K562 (cell line): ENCODE measurements around the gene VWA7. TPM values are rescaled to one million over a fixed set of nuclear protein-coding genes. Genes with fewer than 3 reads are reported as not detected.

Experiments
- ARID1B ChIP-seq: fragments of 450-650 bp; IDR thresholded peaks from 2 replicates; pipeline ENCODE4 v1.6.1; 2016; ENCODE audit warnings: antibody characterized with exemption, mild to moderate bottlenecking, inconsistent platforms
- BCOR ChIP-seq: fragments of 450-650 bp; IDR thresholded peaks from 2 replicates; pipeline ENCODE4 v1.6.1; 2016
- BMI1 ChIP-seq: fragments of 150-350 bp; IDR thresholded peaks from 2 replicates; pipeline ENCODE4 v1.6.1; 2014; ENCODE audit warnings: low read length
- CHD1 ChIP-seq: fragments of 200-600 bp; sonication (generic); IDR thresholded peaks from one replicate; pipeline ENCODE4 v1.6.1; 2012; ENCODE audit warnings: mild to moderate bottlenecking, moderate library complexity, low read length, inconsistent platforms
- DDX20 ChIP-seq: fragments of 450-650 bp; IDR thresholded peaks from 2 replicates; pipeline ENCODE4 v1.6.1; 2016; ENCODE audit warnings: missing genetic modification characterization, low read depth, mild to moderate bottlenecking, missing compliant biosample characterization, moderate library complexity
- MAZ ChIP-seq, 2 experiments: fragments of 450-650 bp in 1 of 2; sonication (generic) in 1 of 2; formaldehyde crosslinking; IDR thresholded peaks in 1 of 2; conservative IDR thresholded peaks in 1 of 2; 2 replicates each; pipeline versions ENCODE4 v1.4.0 to v1.5.0; 2020; ENCODE audit warnings: mild to moderate bottlenecking in 1 of 2, missing genetic modification reagents in 1 of 2
- MYNN ChIP-seq, 2 experiments: sonication (generic); formaldehyde crosslinking in 1 of 2; IDR thresholded peaks; 2 replicates each; pipeline versions ENCODE4 v1.5.0 to v1.6.1; 2016 to 2020; ENCODE audit warnings: antibody characterized with exemption in 1 of 2, missing genetic modification reagents in 1 of 2
- NBN ChIP-seq: fragments of 450-650 bp; IDR thresholded peaks from 2 replicates; pipeline ENCODE4 v1.6.1; 2016; ENCODE audit warnings: low read depth, mild to moderate bottlenecking
- NFE2L1 ChIP-seq: fragments of 450-650 bp; IDR thresholded peaks from 2 replicates; pipeline ENCODE4 v1.6.1; 2016; ENCODE audit warnings: missing genetic modification characterization, low read depth, mild to moderate bottlenecking, missing compliant biosample characterization, moderate library complexity, borderline replicate concordance
- POLR2B ChIP-seq: fragments of 450-650 bp; IDR thresholded peaks from 2 replicates; pipeline ENCODE4 v1.6.1; 2018; ENCODE audit warnings: low read depth; ENCODE audit not compliant: partially characterized antibody
- RBM15 ChIP-seq: fragments of 200-400 bp; formaldehyde crosslinking; IDR thresholded peaks from 2 replicates; pipeline ENCODE4 v1.6.1; 2018; ENCODE audit warnings: mild to moderate bottlenecking, low read length, moderate library complexity; ENCODE audit not compliant: insufficient read depth
- RNF2 ChIP-seq: sonication (generic); IDR thresholded peaks from 2 replicates; pipeline ENCODE4 v1.6.1; 2016
- SAFB ChIP-seq: fragments of 200-400 bp; formaldehyde crosslinking; IDR thresholded peaks from 2 replicates; pipeline ENCODE4 v1.6.1; 2017; ENCODE audit warnings: low read depth, low read length, borderline replicate concordance
- XRCC4 ChIP-seq: IDR thresholded peaks from one replicate; pipeline ENCODE4 v1.6.1; 2011; ENCODE audit not compliant: insufficient read depth, insufficient read length; ENCODE audit errors: extremely low read depth
- ZBTB8A ChIP-seq: fragments of 450-650 bp; IDR thresholded peaks from 2 replicates; pipeline ENCODE4 v1.6.1; 2018; ENCODE audit warnings: mild to moderate bottlenecking, moderate library complexity; ENCODE audit not compliant: partially characterized antibody
- ZNF165 ChIP-seq: fragments of 250-450 bp; sonication (Bioruptor Pico); IDR thresholded peaks from 2 replicates; pipeline ENCODE4 v1.4.0; 2020; ENCODE audit warnings: borderline replicate concordance
- ZNF24 ChIP-seq: fragments of 450-650 bp; IDR thresholded peaks from 2 replicates; pipeline ENCODE4 v1.6.1; 2016
- ZNF699 ChIP-seq: fragments of 250-450 bp; sonication (Bioruptor Pico); IDR thresholded peaks from 2 replicates; pipeline ENCODE4 v1.8.0; 2021; ENCODE audit warnings: mild to moderate bottlenecking, moderate library complexity; ENCODE audit not compliant: insufficient replicate concordance
- ZNF766 ChIP-seq: fragments of 200-800 bp; sonication (Bioruptor generic); conservative IDR thresholded peaks from 2 replicates; pipeline ENCODE4 v1.6.1; 2016; ENCODE audit warnings: missing genetic modification characterization, missing compliant biosample characterization
- polyA plus RNA-seq, 8 experiments: library from polyadenylated mRNA; depleted of rRNA in 4 of 8; stranded (reverse) in 5 of 8; unstranded in 3 of 8; fragments of >200 nt; fragmentation: Nextera tagmentation in 2 of 8; fragmentation: Illumina TruSeq in 1 of 8; extraction: Ambion mirVana in 2 of 8; extraction: Trizol in 1 of 8; gene quantifications; 2 replicates each; pipeline versions ENCODE4 v1.2.1 to v1.2.3, GENCODE V29; 2011 to 2014; ENCODE audit warnings: inconsistent platforms in 1 of 8, missing spikeins in 1 of 8
- total RNA-seq, 7 experiments: library from RNA; depleted of rRNA in 6 of 7; stranded (reverse); fragments of >200 nt in 6 of 7; fragmentation: Illumina TruSeq in 2 of 7; extraction: Trizol in 2 of 7; gene quantifications; 2 replicates each; pipeline versions ENCODE4 v1.2.1 to v1.2.3, GENCODE V29; 2011 to 2021; ENCODE audit warnings: low replicate concordance in 1 of 7
- TF ChIP-seq, protein P1 (sequence below): IDR thresholded peaks from 3 replicates; pipeline ENCODE4 v1.6.1; 2011; ENCODE audit warnings: borderline replicate concordance, mild to moderate bottlenecking; ENCODE audit not compliant: insufficient read length, insufficient read depth
- TF ChIP-seq, protein P2 (sequence below): sonication (generic); formaldehyde crosslinking; IDR thresholded peaks from 2 replicates; pipeline ENCODE4 v1.9.0; 2022; ENCODE audit warnings: mild to moderate bottlenecking, missing genetic modification reagents
- TF ChIP-seq, protein P3 (sequence below): fragments of 450-650 bp; formaldehyde crosslinking; IDR thresholded peaks from 2 replicates; pipeline ENCODE4 v1.4.0; 2022; ENCODE audit warnings: mild to moderate bottlenecking, moderate library complexity
- TF ChIP-seq, protein P4 (sequence below): IDR thresholded peaks from 3 replicates; pipeline ENCODE4 v1.6.1; 2011; ENCODE audit warnings: borderline replicate concordance, mild to moderate bottlenecking, moderate library complexity; ENCODE audit not compliant: insufficient read length; ENCODE audit errors: extremely low read depth

Gene VWA7
- total and polyA plus RNA-seq, 9 of the 15 experiments (the other 6 are each of a cell fraction or from before 2014, with no cell fraction given), result 0.18 to 2.9 (median 0.95) TPM

DNA sequence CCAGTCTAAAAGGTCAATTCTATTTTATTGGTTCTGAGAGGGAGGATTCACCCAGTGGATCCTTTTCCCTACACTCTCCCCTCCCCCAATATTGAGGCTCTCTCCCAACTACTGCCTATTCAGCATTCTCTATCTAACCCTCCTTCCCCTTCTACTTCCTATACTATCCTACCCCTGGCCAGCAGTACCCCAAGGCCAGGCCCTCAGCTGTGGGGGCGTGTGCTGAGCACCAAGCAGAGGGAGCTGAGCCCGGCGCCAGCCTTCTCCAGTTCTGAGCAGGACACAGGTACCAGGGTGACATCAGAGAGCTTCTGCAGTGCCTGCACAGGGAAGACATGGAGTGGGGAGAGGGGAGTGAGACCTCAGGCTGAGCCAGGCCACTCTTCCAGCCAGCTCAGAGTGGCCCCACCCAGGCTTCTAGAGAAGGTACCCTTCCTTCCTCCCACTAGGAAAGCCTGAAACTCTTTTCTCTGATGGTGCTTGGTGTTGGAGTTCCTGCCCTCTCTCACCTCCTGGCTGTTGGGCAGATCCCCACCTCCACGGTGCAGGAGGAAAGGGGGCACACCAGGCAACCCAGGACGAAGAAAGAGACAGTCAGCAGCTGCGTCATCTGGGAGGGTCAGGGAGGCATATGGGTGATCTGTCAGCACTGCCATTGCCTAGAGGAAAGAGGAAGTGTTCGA, 50.0 kb downstream of the VWA7 start (continued):
- TF ChIP-seq, protein P1, sequence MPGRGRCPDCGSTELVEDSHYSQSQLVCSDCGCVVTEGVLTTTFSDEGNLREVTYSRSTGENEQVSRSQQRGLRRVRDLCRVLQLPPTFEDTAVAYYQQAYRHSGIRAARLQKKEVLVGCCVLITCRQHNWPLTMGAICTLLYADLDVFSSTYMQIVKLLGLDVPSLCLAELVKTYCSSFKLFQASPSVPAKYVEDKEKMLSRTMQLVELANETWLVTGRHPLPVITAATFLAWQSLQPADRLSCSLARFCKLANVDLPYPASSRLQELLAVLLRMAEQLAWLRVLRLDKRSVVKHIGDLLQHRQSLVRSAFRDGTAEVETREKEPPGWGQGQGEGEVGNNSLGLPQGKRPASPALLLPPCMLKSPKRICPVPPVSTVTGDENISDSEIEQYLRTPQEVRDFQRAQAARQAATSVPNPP, result no peak
- no peak; a peak in 1 of 4 replicates for TF ChIP-seq MAZ (CRISPR knock-in tag; conservative IDR thresholded peaks at IDR 0.05 in 1 of 2, IDR thresholded peaks at IDR 0.05 in 1 of 2)
- TF ChIP-seq MYNN (IDR thresholded peaks at IDR 0.05), result peak; percentile 72; the same call in 1 of the 2 replicates
- no peak for TF ChIP-seq MYNN (CRISPR knock-in tag; IDR thresholded peaks at IDR 0.05)
- no peak for TF ChIP-seq POLR2B
- TF ChIP-seq ZNF24, result no peak
- no peak for TF ChIP-seq NFE2L1 (tag)
- no peak for TF ChIP-seq SAFB
- TF ChIP-seq, protein P2, sequence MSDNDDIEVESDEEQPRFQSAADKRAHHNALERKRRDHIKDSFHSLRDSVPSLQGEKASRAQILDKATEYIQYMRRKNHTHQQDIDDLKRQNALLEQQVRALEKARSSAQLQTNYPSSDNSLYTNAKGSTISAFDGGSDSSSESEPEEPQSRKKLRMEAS, result no peak; the same call in none of the 2 replicates
- TF ChIP-seq XRCC4, result no peak
- TF ChIP-seq, protein P3, sequence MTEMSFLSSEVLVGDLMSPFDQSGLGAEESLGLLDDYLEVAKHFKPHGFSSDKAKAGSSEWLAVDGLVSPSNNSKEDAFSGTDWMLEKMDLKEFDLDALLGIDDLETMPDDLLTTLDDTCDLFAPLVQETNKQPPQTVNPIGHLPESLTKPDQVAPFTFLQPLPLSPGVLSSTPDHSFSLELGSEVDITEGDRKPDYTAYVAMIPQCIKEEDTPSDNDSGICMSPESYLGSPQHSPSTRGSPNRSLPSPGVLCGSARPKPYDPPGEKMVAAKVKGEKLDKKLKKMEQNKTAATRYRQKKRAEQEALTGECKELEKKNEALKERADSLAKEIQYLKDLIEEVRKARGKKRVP (CRISPR knock-in tag), result peak; percentile 30; the same call in 1 of the 2 replicates
- TF ChIP-seq ZNF766, result no peak
- TF ChIP-seq NBN, result no peak
- TF ChIP-seq CHD1, result no peak
- TF ChIP-seq RNF2, result no peak
- TF ChIP-seq ARID1B, result no peak
- no peak for TF ChIP-seq BCOR
- no peak for TF ChIP-seq ZNF699 (CRISPR knock-in tag)
- no peak for TF ChIP-seq ZNF165 (CRISPR knock-in tag)
- no peak for TF ChIP-seq RBM15
- no peak for TF ChIP-seq DDX20 (tag)
- TF ChIP-seq BMI1, result no peak
- TF ChIP-seq, protein P4, sequence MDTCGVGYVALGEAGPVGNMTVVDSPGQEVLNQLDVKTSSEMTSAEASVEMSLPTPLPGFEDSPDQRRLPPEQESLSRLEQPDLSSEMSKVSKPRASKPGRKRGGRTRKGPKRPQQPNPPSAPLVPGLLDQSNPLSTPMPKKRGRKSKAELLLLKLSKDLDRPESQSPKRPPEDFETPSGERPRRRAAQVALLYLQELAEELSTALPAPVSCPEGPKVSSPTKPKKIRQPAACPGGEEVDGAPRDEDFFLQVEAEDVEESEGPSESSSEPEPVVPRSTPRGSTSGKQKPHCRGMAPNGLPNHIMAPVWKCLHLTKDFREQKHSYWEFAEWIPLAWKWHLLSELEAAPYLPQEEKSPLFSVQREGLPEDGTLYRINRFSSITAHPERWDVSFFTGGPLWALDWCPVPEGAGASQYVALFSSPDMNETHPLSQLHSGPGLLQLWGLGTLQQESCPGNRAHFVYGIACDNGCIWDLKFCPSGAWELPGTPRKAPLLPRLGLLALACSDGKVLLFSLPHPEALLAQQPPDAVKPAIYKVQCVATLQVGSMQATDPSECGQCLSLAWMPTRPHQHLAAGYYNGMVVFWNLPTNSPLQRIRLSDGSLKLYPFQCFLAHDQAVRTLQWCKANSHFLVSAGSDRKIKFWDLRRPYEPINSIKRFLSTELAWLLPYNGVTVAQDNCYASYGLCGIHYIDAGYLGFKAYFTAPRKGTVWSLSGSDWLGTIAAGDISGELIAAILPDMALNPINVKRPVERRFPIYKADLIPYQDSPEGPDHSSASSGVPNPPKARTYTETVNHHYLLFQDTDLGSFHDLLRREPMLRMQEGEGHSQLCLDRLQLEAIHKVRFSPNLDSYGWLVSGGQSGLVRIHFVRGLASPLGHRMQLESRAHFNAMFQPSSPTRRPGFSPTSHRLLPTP, result no peak
- no peak for TF ChIP-seq ZBTB8A
